NCI-H69 (cell line): Measurements from ENCODE around the gene SLIT3.

ENCODE experiments used
- DNase-seq: peaks from one replicate; lab custom pipeline; 2025; lab: John Stamatoyannopoulos, UW

Gene SLIT3

GRCh38 chr5:168796593-168797580 is 504.1 kb downstream of the SLIT3 start:
- peak; percentile 15 for DNase-seq

GRCh38 chr5:168796000-168796399 is 504.9 kb downstream of the SLIT3 start:
- no peak for DNase-seq

GRCh38 chr5:168793841-168794837 is 506.8 kb downstream of the SLIT3 start:
- DNase-seq, result peak; percentile 49

DNA sequence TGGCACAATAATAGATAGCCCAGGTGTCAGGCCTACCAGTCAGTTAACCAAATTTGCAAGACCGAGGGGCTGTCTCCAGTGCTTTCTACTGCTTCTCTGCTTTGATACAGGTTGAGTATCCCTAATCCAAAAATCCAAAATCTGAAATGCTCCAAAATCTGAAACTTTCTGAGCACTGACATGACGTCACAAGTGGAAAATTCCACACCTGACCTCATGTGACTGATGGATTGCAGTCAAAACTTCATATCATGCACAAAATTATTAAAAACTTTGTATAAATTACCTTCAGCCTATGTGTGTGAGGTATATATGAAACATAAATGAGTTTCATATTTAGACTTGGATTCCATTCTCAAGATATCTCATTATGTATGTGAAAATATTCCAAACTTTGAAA is 508.3 kb downstream of the SLIT3 start:
- no peak for DNase-seq

DNA sequence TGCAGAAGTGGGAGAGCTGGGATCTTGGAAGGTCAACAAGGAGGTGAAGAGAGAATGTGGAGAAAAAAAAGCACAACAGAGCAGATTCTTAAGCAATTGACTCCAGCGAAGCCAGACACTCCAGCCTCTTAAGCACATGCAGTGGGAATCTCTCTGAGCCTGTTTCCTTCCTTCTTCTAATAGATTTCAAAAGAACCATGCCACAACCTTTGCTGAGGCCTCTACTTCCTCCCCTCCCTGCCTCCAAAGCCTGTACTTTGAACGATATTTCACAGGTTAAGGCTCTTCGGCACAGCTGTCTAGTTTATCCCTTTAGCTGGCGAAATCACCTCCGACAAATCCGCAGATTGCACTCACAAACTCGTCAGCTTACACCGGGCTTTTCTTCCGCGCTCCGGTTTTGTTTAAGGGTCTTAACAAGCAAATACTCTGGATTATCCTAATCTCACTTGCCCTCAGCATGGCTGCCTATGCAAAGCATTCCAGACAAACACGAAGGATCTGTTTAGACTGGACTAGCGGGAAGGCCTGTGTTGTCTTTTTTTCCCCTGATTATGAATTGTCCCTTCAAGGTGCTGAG is 510.2 kb downstream of the SLIT3 start:
- DNase-seq, result no peak

- no peak for DNase-seq
Observed at GRCh38 chr5:168790002-168790635, 510.8 kb downstream of the SLIT3 start.

DNA sequence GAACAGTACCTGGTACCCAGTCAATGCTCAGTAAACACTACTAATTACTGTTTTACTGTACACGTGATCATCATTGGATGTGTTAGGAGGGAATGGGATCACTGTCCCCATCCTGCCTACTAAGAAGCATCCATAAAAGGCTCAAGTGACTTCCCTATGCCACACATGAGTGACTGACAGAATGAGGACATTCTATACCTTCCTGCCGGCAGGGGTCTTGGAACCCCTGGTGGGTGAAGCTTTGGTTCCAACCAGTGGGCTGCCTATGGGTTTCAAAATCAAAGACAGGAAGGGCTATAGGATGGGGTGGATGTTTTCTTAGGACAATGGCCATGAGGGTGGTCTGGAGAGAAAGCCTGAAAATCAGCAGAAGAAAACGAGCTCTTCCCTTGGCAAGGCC is 512.2 kb downstream of the SLIT3 start:
- DNase-seq, result peak; percentile 14

DNA sequence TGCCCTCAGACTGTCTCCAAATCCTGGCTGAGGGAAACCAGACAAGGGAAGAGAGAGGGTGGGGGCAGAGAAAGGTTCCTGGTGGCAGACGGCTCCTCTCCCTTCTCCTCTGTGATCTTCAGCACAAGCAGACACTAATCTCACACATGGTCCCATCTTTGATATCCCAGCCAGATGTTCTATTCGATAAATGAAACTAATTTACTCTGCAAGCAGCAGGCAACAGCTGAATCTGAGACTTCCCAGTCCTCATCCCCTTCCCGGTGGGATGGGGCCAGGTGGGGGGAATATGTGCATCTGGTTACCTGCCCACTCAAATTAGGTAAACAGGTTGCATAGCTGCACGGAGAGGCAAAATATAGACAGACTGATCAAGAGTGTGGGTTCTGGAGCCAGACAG is 512.8 kb downstream of the SLIT3 start:
- DNase-seq, result peak; percentile 10

GRCh38 chr5:168786147-168786546 is 514.8 kb downstream of the SLIT3 start:
- DNase-seq, result no peak

DNA sequence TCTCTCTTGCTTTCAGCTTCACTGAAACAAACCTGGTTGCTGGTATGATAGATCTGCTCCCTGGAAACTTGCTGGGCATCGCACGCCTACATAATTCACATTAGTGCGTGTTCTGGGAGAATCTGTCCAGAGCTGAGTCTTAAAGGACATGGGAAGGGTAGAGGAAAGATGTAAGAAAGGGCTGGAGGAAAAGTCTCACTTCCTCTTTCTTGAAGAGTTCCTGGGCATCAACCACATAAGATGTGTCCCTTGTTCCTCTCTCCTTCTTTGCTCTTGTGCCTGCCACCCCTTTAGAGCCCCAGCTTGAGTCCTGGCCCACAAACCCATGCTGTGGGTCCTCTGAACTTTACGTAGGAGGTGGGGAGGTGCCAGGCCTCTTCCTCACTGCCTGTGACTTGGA is 516.5 kb downstream of the SLIT3 start:
- DNase-seq, result no peak

DNA sequence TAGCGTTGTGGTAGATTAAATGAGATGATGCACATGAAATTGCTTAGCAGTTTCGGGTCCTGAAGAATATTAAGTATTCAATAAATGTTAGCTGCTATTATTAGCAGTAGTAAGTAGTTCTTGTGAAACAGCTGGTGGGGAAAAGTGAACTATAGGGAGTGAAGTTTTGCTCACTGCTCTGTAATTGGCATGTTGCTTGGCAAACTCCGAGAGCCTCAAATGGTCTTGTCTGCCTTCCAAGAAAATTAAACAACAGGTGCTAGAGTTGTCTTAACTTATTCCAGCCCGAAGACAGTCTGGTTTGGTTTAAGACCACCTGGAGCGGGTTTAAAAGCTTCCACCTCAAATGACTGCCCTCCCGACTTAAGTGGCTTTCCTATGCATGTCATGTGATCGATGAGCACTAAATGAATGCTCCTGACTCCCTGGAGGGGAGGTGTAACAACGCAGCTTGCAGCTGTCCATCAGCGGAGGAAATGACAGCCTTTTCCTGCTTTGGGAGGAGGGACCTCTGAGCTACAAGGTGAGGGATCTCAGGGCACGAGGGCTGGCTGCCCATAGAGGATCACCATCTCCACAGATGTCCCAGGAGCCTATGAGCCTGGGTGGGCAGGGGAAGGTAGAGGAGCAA is 518.9 kb downstream of the SLIT3 start:
- DNase-seq, result peak; percentile 91

GRCh38 chr5:168780888-168781287 is 520.1 kb downstream of the SLIT3 start:
- DNase-seq, result no peak

- no peak for DNase-seq
Observed at GRCh38 chr5:168779333-168779732, 521.6 kb downstream of the SLIT3 start.

DNA sequence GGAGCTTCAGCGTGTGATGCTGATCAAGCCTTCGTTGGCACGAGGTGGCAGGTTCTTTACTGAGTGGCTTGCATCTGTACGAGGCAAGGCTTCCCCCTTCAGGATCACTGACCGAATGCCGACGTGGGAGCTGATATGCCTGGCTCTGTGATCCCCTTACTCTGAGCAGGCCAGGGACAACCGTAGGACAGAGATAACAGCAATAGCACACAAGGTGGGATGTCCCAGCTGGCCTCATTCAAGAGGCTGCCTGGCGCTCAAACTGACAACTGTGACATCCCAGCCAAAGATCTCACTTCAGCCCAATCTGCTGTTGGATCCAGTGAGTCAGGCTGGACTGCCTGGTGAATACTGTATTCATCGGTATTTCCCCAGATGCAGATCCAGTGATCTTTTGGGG is 522.4 kb downstream of the SLIT3 start:
- DNase-seq, result no peak

GRCh38 chr5:168777651-168778050 is 523.3 kb downstream of the SLIT3 start:
- DNase-seq, result no peak

GRCh38 chr5:168776070-168776469 is 524.9 kb downstream of the SLIT3 start:
- DNase-seq, result peak; percentile 37

GRCh38 chr5:168773226-168773625 is 527.7 kb downstream of the SLIT3 start:
- DNase-seq, result peak; percentile 67

- DNase-seq, result no peak
Observed at GRCh38 chr5:168772316-168772961, 528.5 kb downstream of the SLIT3 start.

GRCh38 chr5:168771678-168772077 is 529.3 kb downstream of the SLIT3 start:
- DNase-seq, result no peak

- DNase-seq, result no peak
Observed at GRCh38 chr5:168770996-168771395, 529.9 kb downstream of the SLIT3 start.
